IMR-90 (cell line): ENCODE measurements around the gene RFC3. TPM values are rescaled to one million over a fixed set of nuclear protein-coding genes. Genes with fewer than 3 reads are reported as not detected.

Source experiments
- ATAC-seq: fragments of 200-7000 bp; cut with Tn5 transposase; 2 replicates; pipeline ENCODE4 v1.9.1; 2020; ENCODE audit warnings: low read depth, mild to moderate bottlenecking, moderate library complexity
- BruUV-seq: library from RNA; stranded (reverse); fragments of 400-500 nt; replicated peaks from 2 replicates; lab custom pipeline; 2021; lab: Mats Ljungman, UMichigan
- CTCF ChIA-PET: fragments of 300-600 bp; formaldehyde crosslinking; extraction: SDS; loops from one replicate; lab custom pipeline; 2021; ENCODE audit warnings: antibody characterized with exemption; lab: Yijun Ruan, JAX
- POLR2A ChIA-PET: fragments of 300-600 bp; sonication (Branson Sonifier 250); formaldehyde crosslinking; loops from one replicate; lab custom pipeline; 2022; ENCODE audit warnings: antibody characterized with exemption; ENCODE audit not compliant: unreplicated experiment; lab: Charles Lee
- DNase-seq: peaks from one replicate; pipeline ENCODE4 v3.0.0; 2013
- H2AFZ ChIP-seq: replicated peaks from 2 replicates; pipeline ENCODE3; 2013; ENCODE audit warnings: low read length, mild to moderate bottlenecking; ENCODE audit not compliant: poor library complexity
- H2AK5ac ChIP-seq: 2 replicates; pipeline ENCODE4 v1.6.1; 2013; ENCODE audit warnings: low read depth, low read length, inconsistent platforms
- H2AK9ac ChIP-seq: replicated peaks from 2 replicates; pipeline ENCODE3; 2013; ENCODE audit warnings: mild to moderate bottlenecking, low read depth, low read length, moderate library complexity; ENCODE audit not compliant: poor library complexity
- H2BK120ac ChIP-seq: 2 replicates; pipeline ENCODE4 v1.6.1; 2013; ENCODE audit warnings: low read depth, low read length, inconsistent platforms
- H2BK15ac ChIP-seq: 3 replicates; pipeline ENCODE4 v1.6.1; 2013; ENCODE audit warnings: low read depth, low read length, inconsistent platforms
- H2BK20ac ChIP-seq: 2 replicates; pipeline ENCODE4 v1.6.1; 2013; ENCODE audit warnings: low read depth, mild to moderate bottlenecking, inconsistent platforms, low read length, moderate library complexity
- H2BK5ac ChIP-seq: 2 replicates; pipeline ENCODE4 v1.6.1; 2013; ENCODE audit warnings: mild to moderate bottlenecking, low read depth, low read length, inconsistent platforms; ENCODE audit not compliant: poor library complexity, severe bottlenecking
- H3K14ac ChIP-seq: replicated peaks from 2 replicates; pipeline ENCODE4 v1.6.1; 2013; ENCODE audit warnings: low read depth, low read length, inconsistent platforms
- H3K18ac ChIP-seq: 2 replicates; pipeline ENCODE4 v1.6.1; 2013; ENCODE audit warnings: low read depth, low read length, control low read depth
- H3K23ac ChIP-seq: 2 replicates; pipeline ENCODE4 v1.6.1; 2013; ENCODE audit warnings: low read depth, low read length, inconsistent platforms
- H3K27ac ChIP-seq: 2 replicates; pipeline ENCODE4 v1.5.1; 2013; ENCODE audit warnings: mild to moderate bottlenecking, control low read depth, low read length; ENCODE audit not compliant: insufficient read depth
- H3K27me3 ChIP-seq: 2 replicates; pipeline ENCODE4 v1.6.1; 2013; ENCODE audit warnings: low read length; ENCODE audit not compliant: control insufficient read depth, insufficient read depth
- H3K36me3 ChIP-seq: 2 replicates; pipeline ENCODE4 v1.6.1; 2013; ENCODE audit warnings: low read length, mixed read lengths; ENCODE audit not compliant: control insufficient read depth, insufficient read depth
- H3K4ac ChIP-seq: 2 replicates; pipeline ENCODE4 v1.6.1; 2013; ENCODE audit warnings: low read depth, low read length, inconsistent platforms
- H3K4me1 ChIP-seq: 2 replicates; pipeline ENCODE4 v1.6.1; 2013; ENCODE audit warnings: low read length, mixed read lengths; ENCODE audit not compliant: control insufficient read depth, insufficient read depth
- H3K4me2 ChIP-seq: 2 replicates; pipeline ENCODE4 v1.6.1; 2013; ENCODE audit warnings: low read depth, mild to moderate bottlenecking, control low read depth, low read length, moderate library complexity
- H3K4me3 ChIP-seq: 2 replicates; pipeline ENCODE4 v1.5.1; 2013; ENCODE audit warnings: low read depth, mild to moderate bottlenecking, control low read depth, low read length, moderate library complexity; ENCODE audit not compliant: insufficient read depth
- H3K56ac ChIP-seq: 2 replicates; pipeline ENCODE4 v1.6.1; 2013; ENCODE audit warnings: low read length, inconsistent platforms; ENCODE audit not compliant: insufficient read depth; ENCODE audit errors: extremely low read depth
- H3K79me1 ChIP-seq, 2 experiments: 2 replicates each; pipeline ENCODE4 v1.6.1; 2013; ENCODE audit warnings: low read length in 2 of 2, inconsistent platforms in 1 of 2, low read depth in 1 of 2
- H3K9ac ChIP-seq: 2 replicates; pipeline ENCODE4 v1.6.1; 2013; ENCODE audit warnings: low read depth, low read length, control low read depth
- H3K9me1 ChIP-seq: 2 replicates; pipeline ENCODE4 v1.6.1; 2013; ENCODE audit warnings: low read length, inconsistent platforms; ENCODE audit not compliant: insufficient read depth
- H3K9me3 ChIP-seq: 2 replicates; pipeline ENCODE4 v1.6.1; 2013; ENCODE audit warnings: low read length; ENCODE audit not compliant: control insufficient read depth, insufficient read depth
- H4K20me1 ChIP-seq: 2 replicates; pipeline ENCODE4 v1.6.1; 2013; ENCODE audit warnings: low read length, inconsistent platforms; ENCODE audit not compliant: insufficient read depth
- H4K5ac ChIP-seq: 2 replicates; pipeline ENCODE4 v1.6.1; 2013; ENCODE audit warnings: mild to moderate bottlenecking, low read depth, low read length, control low read depth
- H4K8ac ChIP-seq, 2 experiments: 2 replicates each; pipeline ENCODE4 v1.6.1; 2013; ENCODE audit warnings: low read depth in 2 of 2, low read length in 2 of 2, control low read depth in 1 of 2, inconsistent platforms in 1 of 2
- H4K91ac ChIP-seq: 2 replicates; pipeline ENCODE4 v1.6.1; 2013; ENCODE audit warnings: low read depth, low read length, inconsistent platforms; ENCODE audit not compliant: insufficient read depth
- FOS ChIP-seq: fragments of 150-350 bp; IDR thresholded peaks from 2 replicates; pipeline ENCODE4 v1.6.1; 2016; ENCODE audit warnings: low read depth, low read length
- RAD21 ChIP-seq: IDR thresholded peaks from 2 replicates; pipeline ENCODE4 v1.6.1; 2012; ENCODE audit warnings: low read length, improper control_type of control experiment
- SMC3 ChIP-seq: fragments of 150-350 bp; IDR thresholded peaks from 2 replicates; pipeline ENCODE4 v1.6.1; 2016; ENCODE audit warnings: low read depth, mild to moderate bottlenecking, antibody characterized with exemption, low read length, moderate library complexity
- WGBS, 2 experiments: methylation state at CpG; one replicate each; pipeline versions ENCODE4 v1.1.5 to v1.1.7; 2013; ENCODE audit warnings: missing lambda C conversion rate in 2 of 2; ENCODE audit not compliant: insufficient read length in 1 of 2; ENCODE audit errors: extremely low coverage in 2 of 2; 5-methylcytosine and 5-hydroxymethylcytosine counted together
- dilution Hi-C: fragments of 300-500 bp; cut with HindIII; formaldehyde crosslinking; loops from one replicate; pipeline ENCODE4 v1.14.3; 2018; ENCODE audit warnings: low sequenced_read_pairs; ENCODE audit not compliant: unreplicated experiment
- in situ Hi-C: fragments of 300-500 bp; cut with MboI; formaldehyde crosslinking; loops from 3 replicates; pipeline ENCODE4 v1.14.3; 2019; ENCODE audit warnings: low sequenced_read_pairs, inconsistent platforms, mixed read lengths
- intact Hi-C: fragments of 100-400 bp; cut with micrococcal nuclease; formaldehyde crosslinking; loops from 2 replicates; pipeline ENCODE4 v1.10.0; 2022
- polyA plus RNA-seq, 3 experiments: library from polyadenylated mRNA; depleted of rRNA; stranded (reverse); fragments of >200 nt; gene quantifications; 2 replicates each; pipeline ENCODE4 v1.2.3, GENCODE V29; 2012; ENCODE audit warnings: low replicate concordance in 1 of 3
- total RNA-seq: library from RNA; depleted of rRNA; stranded (reverse); fragments of >200 nt; gene quantifications from 2 replicates; pipeline ENCODE4 v1.2.3, GENCODE V29; 2012
- TF ChIP-seq, protein P1 (sequence below): fragments of 150-350 bp; IDR thresholded peaks from 2 replicates; pipeline ENCODE4 v1.6.1; 2017; ENCODE audit warnings: mild to moderate bottlenecking, antibody characterized with exemption, low read length, low read depth

Gene RFC3
- total and polyA plus RNA-seq, 2 of the 4 experiments (the other 2 are of a cell fraction): 9.8 to 12.9 TPM

DNA sequence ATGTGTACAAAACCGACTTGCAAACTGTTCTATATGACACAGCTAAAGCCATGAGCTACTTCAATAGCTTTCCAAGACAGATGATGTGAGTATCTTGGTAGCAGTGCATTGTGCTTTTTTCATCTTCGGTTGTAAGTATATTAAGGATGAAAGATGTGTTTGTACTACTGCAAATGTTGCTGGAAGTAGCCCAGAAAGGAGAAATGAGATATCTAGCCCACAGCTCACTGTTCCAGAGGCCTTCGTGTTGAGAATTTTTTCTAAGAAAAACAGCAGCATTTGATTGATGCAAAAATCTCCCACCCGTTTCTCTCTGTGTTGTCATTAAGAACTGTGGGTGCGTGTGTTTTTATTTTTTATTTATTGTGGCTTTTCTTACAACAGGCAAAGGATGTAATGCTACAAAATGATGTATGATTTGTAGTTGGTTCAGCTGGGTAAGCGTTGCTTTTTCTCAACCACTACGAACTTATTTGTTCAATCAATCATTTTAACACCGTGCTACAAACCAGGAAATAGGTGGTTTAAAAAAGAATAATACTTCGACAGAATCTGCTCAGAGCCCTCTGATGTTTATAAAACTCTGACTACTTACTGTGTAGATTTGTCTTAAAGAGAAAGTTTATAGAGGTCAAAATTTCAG is 41.6 kb upstream of the RFC3 start:
- Histone ChIP-seq H3K27me3 (peaks cover 12% of the 10 kb centered on the region), H3K4me3 (no peak overlapping the region), H4K20me1 (no peaks in the 10 kb centered on the region), H3K79me1 (no peaks in the 10 kb centered on the region), H2AK9ac (no peak overlapping the region), H3K23ac (no peak overlapping the region), H3K4me1 (no peaks in the 10 kb centered on the region), H4K5ac (no peak overlapping the region), H3K9me1 (no peaks in the 10 kb centered on the region), H3K9ac (no peak overlapping the region), H4K8ac (no peak overlapping the region), H4K91ac (no peak overlapping the region), H3K14ac (no peak overlapping the region), H3K4me2 (no peak overlapping the region), H3K9me3 (no peaks in the 10 kb centered on the region), H2AFZ (no peak overlapping the region), H3K56ac (no peak overlapping the region), H2BK15ac (no peak overlapping the region), H3K27ac (no peak overlapping the region), H2BK20ac (no peak overlapping the region), H3K36me3 (no peaks in the 10 kb centered on the region), H2BK120ac (no peak overlapping the region), H2AK5ac (no peak overlapping the region), H3K4ac (no peak overlapping the region), H3K18ac (no peak overlapping the region), H2BK5ac (no peak overlapping the region)
- ChIA-PET POLR2A (no interaction called here), CTCF (no interaction called here)
- no peak for ATAC-seq
- in situ Hi-C loops: no loop called here
- no peak for DNase-seq
- BruUV-seq: no TSS peak
- intact Hi-C loops: no loop called here
- no CpG with 5 or more reads among the region's 9 CpGs for WGBS, 2 experiments
- dilution Hi-C loops: no loop called here
- TF ChIP-seq SMC3: no peak
- TF ChIP-seq FOS: no peak
- TF ChIP-seq, protein P1, sequence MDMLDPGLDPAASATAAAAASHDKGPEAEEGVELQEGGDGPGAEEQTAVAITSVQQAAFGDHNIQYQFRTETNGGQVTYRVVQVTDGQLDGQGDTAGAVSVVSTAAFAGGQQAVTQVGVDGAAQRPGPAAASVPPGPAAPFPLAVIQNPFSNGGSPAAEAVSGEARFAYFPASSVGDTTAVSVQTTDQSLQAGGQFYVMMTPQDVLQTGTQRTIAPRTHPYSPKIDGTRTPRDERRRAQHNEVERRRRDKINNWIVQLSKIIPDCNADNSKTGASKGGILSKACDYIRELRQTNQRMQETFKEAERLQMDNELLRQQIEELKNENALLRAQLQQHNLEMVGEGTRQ: no peak
- TF ChIP-seq RAD21: no peak
